Urinary bladder (tissue), 4 donors: ENCODE results near the gene CTF1. TPM values are rescaled to one million over a fixed set of nuclear protein-coding genes. Genes with fewer than 3 reads are reported as not detected.

ENCODE experiments used
- DNase-seq: peaks from one replicate; pipeline ENCODE4 v3.0.0-alpha.2; 2015; ENCODE audit errors: extremely low spot score
- H3K27ac ChIP-seq: one replicate; pipeline ENCODE4 v1.5.1; 2013; ENCODE audit warnings: low read depth, mild to moderate bottlenecking, moderate library complexity
- H3K36me3 ChIP-seq: one replicate; pipeline ENCODE4 v1.6.1; 2013; ENCODE audit warnings: mild to moderate bottlenecking, moderate library complexity; ENCODE audit not compliant: insufficient read depth
- H3K4me1 ChIP-seq: one replicate; pipeline ENCODE4 v1.6.1; 2013; ENCODE audit warnings: mild to moderate bottlenecking, moderate library complexity; ENCODE audit not compliant: insufficient read depth
- H3K4me3 ChIP-seq: one replicate; pipeline ENCODE4 v1.5.1; 2013; ENCODE audit warnings: low read depth, low read length
- WGBS: extraction: QIAGEN DNeasy Blood & Tissue Kit; methylation state at CpG from one replicate; pipeline ENCODE4 v1.1.7; 2013; 5-methylcytosine and 5-hydroxymethylcytosine counted together
- polyA plus RNA-seq: library from polyadenylated mRNA; stranded (reverse); fragments of 200-250 nt; gene quantifications from one replicate; pipeline ENCODE4 v1.2.3, GENCODE V29; 2013
- total RNA-seq: library from RNA; depleted of rRNA; stranded (reverse); fragments of >200 nt; gene quantifications from one replicate; pipeline ENCODE4 v1.2.3, GENCODE V29; 2014
- donor health status: healthy with polysubstance abuse.
- donor health status: healthy.

The CTF1 gene
- total and polyA plus RNA-seq, 2 donors, result 2.1 to 16.8 TPM

- no peak for DNase-seq
- no peaks in the 10 kb centered on the region for H3K36me3 ChIP-seq
- no peaks in the 10 kb centered on the region for H3K4me1 ChIP-seq
- H3K4me3 ChIP-seq, result no peak overlapping the region
- H3K27ac ChIP-seq, result no peak overlapping the region
- WGBS, result 85% methylated on average over 4 of the region's 4 CpGs
These were observed 10.7 kb downstream of the CTF1 start for GRCh38 chr16:30907064-30907463.

DNA sequence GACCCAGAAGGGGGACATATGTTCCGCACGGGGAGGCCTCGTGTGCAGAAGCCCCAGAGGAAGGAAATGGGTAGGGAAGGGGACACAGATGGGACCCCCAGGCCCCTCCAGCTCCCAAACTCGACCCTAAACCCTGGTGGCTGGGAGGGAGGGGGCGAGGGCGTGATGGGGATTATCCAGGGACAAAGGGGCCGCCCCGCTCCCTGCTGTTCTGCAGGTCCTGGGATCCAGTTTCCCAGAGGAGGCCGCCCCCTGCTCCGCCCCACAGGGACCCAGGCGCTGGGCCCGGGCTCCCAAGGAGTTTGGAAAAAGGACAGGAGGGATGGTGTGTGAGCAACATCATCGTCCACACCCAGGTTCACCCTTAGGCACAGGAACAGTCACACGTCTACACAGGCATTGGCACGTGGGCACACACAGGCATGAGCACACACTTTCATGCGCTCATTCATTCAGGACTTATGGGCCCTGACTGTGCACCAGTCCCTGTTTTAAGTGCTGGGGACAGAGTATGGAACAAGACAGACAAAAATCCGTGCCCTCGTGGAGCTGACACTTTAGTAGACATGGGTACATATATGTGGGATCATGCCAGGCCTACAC is 14.1 kb downstream of the CTF1 start:
- H3K27ac ChIP-seq, result no peak overlapping the region
- H3K4me1 ChIP-seq, result no peaks in the 10 kb centered on the region
- no peaks in the 10 kb centered on the region for H3K36me3 ChIP-seq
- WGBS, result 66% methylated on average over 18 of the region's 18 CpGs
- no peak overlapping the region for H3K4me3 ChIP-seq
- no peak for DNase-seq

DNA sequence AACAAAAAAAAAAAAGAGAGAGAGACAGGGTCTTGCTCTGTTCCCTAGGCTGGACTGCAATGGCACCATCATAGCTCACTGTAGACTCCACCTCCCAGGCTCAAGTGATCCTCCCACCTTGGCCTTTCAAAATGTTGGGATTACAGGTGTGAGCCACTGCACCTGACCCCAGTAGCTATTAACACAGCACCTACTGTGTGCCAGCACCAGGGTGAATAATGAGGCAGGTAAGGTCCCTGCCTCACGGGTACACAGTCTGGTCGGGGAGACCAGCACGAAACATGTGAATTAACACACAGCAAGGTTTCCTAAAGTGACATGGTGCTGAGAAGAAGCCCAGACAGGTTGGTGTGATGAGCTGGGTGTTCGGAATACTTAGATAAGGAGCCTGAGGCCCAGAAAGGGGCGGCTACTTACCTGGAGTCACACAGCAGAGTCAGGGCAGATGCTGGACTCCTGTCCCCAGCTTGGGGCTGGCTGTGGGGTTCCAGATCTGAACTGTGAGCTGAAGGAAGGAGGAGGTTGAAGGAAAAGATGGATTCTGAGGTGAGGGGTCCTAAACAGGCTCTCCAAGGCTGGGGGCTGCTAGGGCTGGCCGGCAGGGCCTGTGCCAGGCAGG is 16.5 kb downstream of the CTF1 start:
- H3K36me3 ChIP-seq, result no peaks in the 10 kb centered on the region
- no peak overlapping the region for H3K27ac ChIP-seq
- H3K4me3 ChIP-seq, result no peak overlapping the region
- 82% methylated on average over 6 of the region's 6 CpGs for WGBS
- no peaks in the 10 kb centered on the region for H3K4me1 ChIP-seq
- no peak for DNase-seq

- Histone ChIP-seq H3K27ac (no peak overlapping the region), H3K4me3 (no peak overlapping the region), H3K36me3 (no peaks in the 10 kb centered on the region), H3K4me1 (no peaks in the 10 kb centered on the region)
- 96% methylated on average over 3 of the region's 3 CpGs for WGBS
- DNase-seq, result no peak
These were observed 18.4 kb downstream of the CTF1 start for GRCh38 chr16:30914830-30915229.

- 88% methylated on average over 1 of the region's 1 CpG for WGBS
- no peak for DNase-seq
- no peak overlapping the region for H3K4me3 ChIP-seq
These were observed 22.2 kb downstream of the CTF1 start for GRCh38 chr16:30918614-30919013.

GRCh38 chr16:30920891-30921290 is 24.5 kb downstream of the CTF1 start:
- DNase-seq, result no peak
- H3K27ac ChIP-seq, result no peak overlapping the region
- WGBS, result 76% methylated on average over 2 of the region's 2 CpGs
- no peaks in the 10 kb centered on the region for H3K36me3 ChIP-seq
- H3K4me1 ChIP-seq, result no peaks in the 10 kb centered on the region
- no peak overlapping the region for H3K4me3 ChIP-seq

More at GRCh38 chr16:30918614-30919013, 22.2 kb downstream of the CTF1 start:
- Histone ChIP-seq H3K4me1 (no peaks in the 10 kb centered on the region), H3K27ac (no peak overlapping the region), H3K36me3 (no peaks in the 10 kb centered on the region)

DNA sequence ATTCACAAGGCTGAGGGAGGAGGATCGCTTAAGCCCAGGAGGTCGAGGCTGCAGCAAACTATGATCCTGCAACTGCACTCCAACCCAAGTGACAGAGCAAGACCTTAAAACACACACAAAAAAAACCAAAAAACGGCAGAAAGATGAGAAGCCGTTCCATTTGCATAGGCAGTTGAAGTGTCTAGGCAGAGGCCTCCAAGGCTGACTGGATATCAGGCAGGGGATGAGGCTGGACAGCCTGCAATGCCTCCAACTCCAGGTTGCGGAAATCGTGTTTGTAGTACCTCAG is 25.0 kb downstream of the CTF1 start:
- H3K4me3 ChIP-seq, result peak overlapping the region; percentile 42
- peak overlapping the region; percentile 53 for H3K27ac ChIP-seq
- 24% methylated on average over 6 of the region's 6 CpGs for WGBS
- no peak for DNase-seq
- no peaks in the 10 kb centered on the region for H3K4me1 ChIP-seq
- H3K36me3 ChIP-seq, result no peaks in the 10 kb centered on the region

DNA sequence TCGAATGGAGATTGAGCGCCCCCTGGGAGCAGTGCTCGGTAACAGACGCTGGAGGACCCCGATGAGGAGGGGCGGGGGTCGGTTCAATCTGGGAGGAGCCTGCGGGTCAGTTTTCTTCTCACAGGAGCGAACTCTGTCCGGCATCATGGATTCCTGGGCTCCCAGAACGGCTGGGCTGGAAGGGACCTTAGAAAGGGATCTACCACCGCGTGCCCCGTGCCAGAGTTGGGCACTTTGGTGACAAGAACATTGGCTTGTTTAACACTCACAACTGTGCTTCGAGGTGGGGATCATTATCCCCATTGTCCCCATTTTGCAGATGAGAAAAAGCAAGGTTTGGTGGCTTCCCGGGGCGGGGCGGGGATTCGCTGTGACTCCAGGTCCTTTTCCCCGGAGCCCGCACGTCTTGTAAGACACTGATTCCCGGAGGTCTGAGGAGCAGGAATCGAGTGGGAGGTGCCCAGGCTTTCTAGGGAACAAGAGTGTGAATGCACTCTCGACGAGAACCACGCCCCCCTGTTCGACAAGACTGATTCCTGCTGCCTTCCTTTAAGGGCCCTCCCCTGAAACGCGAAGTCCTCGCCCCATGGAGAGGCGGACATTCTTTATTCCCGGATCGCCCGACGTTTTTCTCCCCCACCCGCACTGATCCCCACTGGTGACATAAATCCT is 25.5 kb downstream of the CTF1 start:
- peak overlapping the region; percentile 42 for H3K4me3 ChIP-seq
- no peaks in the 10 kb centered on the region for H3K36me3 ChIP-seq
- DNase-seq, result peak; percentile 92
- WGBS, result under 1% methylated on average over 37 of the region's 37 CpGs
- H3K27ac ChIP-seq, result peak overlapping the region; percentile 53
- no peaks in the 10 kb centered on the region for H3K4me1 ChIP-seq

- peak; percentile 99 for DNase-seq
- H3K4me1 ChIP-seq, result no peaks in the 10 kb centered on the region
- no peaks in the 10 kb centered on the region for H3K36me3 ChIP-seq
- under 1% methylated on average over 42 of the region's 42 CpGs for WGBS
- H3K27ac ChIP-seq, result peak overlapping the region; percentile 89
- H3K4me3 ChIP-seq, result peak overlapping the region; percentile 42
These were observed 26.1 kb downstream of the CTF1 start for GRCh38 chr16:30922420-30922959.

- WGBS, result under 1% methylated on average over 33 of the region's 33 CpGs
- Histone ChIP-seq H3K27ac (peak overlapping the region; percentile 89), H3K36me3 (no peaks in the 10 kb centered on the region), H3K4me3 (peak overlapping the region; percentile 78), H3K4me1 (no peaks in the 10 kb centered on the region)
- peak; percentile 99 for DNase-seq
These were observed 26.6 kb downstream of the CTF1 start for GRCh38 chr16:30922960-30923535.

GRCh38 chr16:30923554-30924075 is 27.2 kb downstream of the CTF1 start, which contains the start of gene FBXL19:
Gene FBXL19, plus strand, starts transcription at chr16:30923572. Its CDS starts 2,183 bp downstream, at chr16:30925755.
- Histone ChIP-seq H3K4me1 (no peaks in the 10 kb centered on the region), H3K36me3 (no peaks in the 10 kb centered on the region), H3K4me3 (peak within 1 kb of the TSS; percentile 78), H3K27ac (peak within 1 kb of the TSS; percentile 89)
- under 1% methylated on average over 31 of the region's 31 CpGs for WGBS
- DNase-seq, result no peak

DNA sequence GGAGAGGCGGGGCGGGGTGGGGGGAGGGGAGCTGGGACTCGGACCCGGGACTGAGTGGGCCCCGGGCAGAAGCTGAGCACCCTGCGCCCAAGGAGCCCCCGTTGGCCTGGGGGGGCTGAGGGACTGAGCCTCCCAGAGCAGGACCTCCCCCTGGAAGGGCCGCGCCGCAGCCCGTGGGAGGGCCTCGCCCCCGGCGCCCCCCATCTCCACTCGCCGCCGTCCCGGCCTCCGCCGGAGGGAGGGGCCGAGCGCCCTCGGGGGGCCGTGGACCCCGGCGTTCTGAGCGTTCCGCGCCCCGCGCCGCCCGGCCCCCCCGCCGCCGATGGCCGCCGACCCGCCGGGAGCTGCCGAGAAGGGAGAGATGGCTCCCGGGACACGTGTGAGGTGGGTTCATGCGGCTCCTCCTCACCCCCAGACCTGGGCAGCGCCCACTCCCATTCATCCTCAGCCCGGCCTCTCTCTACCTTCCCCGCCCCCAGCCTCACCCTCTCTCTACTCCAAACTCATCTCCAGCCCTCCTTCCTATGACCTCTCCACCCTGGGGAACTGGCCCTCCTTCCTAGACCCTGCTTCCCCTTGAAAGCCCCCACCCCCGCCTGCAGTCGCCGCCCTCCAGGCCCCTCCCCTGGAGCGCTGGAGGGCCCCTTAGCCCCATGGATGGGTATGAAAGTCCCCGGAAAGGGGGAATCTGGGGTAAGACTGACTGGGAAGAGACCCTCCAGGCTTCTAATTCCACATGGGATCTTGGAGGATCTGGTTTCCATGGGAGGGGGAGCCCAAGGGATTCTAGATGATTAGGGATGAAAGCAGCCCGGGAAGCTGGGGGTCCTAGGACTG is 27.9 kb downstream of the CTF1 start:
- DNase-seq, result no peak
- 3% methylated on average over 53 of the region's 53 CpGs for WGBS
- Histone ChIP-seq H3K36me3 (no peaks in the 10 kb centered on the region), H3K4me3 (peak overlapping the region; percentile 78), H3K27ac (peak overlapping the region; percentile 12), H3K4me1 (no peaks in the 10 kb centered on the region)
